ENCODE results near the gene SCN5A.

The SCN5A gene

DNA sequence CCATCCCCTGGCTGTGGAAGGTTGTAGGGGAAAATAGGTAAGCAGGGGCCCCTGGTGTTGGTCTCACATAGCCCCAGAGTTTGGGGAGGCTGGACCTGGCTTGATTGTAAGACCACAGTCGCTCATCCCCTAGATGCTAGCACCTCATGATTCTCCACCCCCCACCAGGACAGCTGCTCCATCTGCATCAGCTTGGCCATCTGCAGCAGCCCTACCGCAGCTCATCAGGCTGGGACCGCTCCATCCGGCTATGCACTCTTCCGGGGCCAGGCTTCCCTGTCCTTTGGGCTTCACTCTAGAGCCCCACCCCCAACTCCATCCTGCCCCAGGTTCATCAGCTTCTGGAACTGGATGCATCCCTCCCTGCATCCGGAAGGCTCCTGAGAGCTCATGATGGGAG is 12.6 kb downstream of the SCN5A start:
- DNase-seq = no peak
- TF ChIP-seq, protein P1, sequence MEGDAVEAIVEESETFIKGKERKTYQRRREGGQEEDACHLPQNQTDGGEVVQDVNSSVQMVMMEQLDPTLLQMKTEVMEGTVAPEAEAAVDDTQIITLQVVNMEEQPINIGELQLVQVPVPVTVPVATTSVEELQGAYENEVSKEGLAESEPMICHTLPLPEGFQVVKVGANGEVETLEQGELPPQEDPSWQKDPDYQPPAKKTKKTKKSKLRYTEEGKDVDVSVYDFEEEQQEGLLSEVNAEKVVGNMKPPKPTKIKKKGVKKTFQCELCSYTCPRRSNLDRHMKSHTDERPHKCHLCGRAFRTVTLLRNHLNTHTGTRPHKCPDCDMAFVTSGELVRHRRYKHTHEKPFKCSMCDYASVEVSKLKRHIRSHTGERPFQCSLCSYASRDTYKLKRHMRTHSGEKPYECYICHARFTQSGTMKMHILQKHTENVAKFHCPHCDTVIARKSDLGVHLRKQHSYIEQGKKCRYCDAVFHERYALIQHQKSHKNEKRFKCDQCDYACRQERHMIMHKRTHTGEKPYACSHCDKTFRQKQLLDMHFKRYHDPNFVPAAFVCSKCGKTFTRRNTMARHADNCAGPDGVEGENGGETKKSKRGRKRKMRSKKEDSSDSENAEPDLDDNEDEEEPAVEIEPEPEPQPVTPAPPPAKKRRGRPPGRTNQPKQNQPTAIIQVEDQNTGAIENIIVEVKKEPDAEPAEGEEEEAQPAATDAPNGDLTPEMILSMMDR (IDR thresholded peaks at IDR 0.05; ENCODE audit: low read depth, low read length) = no peak
- Histone ChIP-seq H3K4me3 (ENCODE audit: low read depth, low read length) (no peak overlapping the region), H3K27ac (no peak overlapping the region), H3K36me3 (no peaks in the 10 kb centered on the region), H3K9me3 (ENCODE audit: severe bottlenecking) (no peaks in the 10 kb centered on the region), H3K27me3 (ENCODE audit: insufficient read depth, low read depth, severe bottlenecking) (peaks cover 8% of the 10 kb centered on the region)

DNA sequence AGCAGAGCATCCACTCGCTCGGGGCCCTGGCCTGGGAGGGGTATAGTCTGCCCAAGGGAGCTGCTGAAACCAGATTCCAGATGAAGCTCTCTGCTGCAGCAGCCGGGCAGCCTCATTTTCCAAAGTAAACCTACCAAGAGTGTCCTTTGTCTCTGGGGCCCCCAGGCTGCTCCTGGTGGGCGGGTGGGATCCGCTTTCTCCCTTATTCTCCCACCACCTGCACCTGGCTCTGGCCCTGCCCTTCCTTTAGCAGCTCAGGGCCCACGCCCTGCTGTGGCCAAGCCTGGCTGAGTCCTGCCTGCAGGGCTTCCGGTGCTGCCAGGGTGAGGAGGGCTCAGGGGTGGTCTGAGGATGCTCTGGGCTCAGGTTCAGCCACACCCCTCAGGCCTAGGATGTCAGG is 13.0 kb downstream of the SCN5A start:
- H3K9me3 ChIP-seq (ENCODE audit: severe bottlenecking) = no peaks in the 10 kb centered on the region
- peaks cover 8% of the 10 kb centered on the region for H3K27me3 ChIP-seq (ENCODE audit: insufficient read depth, low read depth, severe bottlenecking)
- TF ChIP-seq, protein P1 (IDR thresholded peaks at IDR 0.05; ENCODE audit: low read depth, low read length) = no peak
- H3K27ac ChIP-seq = no peak overlapping the region
- no peaks in the 10 kb centered on the region for H3K36me3 ChIP-seq
- no peak overlapping the region for H3K4me3 ChIP-seq (ENCODE audit: low read depth, low read length)
- no peak for DNase-seq

DNA sequence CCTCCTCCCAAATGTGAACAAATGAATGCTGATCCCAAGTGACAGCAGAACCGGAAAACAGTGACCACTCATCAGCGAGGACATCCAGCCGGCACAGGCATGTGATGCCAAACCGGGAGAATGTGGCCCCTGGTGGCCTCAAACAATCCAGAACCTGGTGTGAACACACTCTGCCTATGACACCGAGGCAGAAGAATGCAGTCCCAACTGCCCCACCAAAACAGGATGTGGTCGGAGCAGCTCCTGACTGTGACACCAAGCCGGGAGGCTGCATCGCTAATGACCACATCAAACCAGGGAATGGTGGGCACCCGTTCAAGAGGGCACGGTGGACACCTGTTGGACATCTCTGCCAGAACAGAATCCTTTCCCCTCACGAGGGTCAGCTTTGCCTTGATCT is 15.4 kb downstream of the SCN5A start:
- DNase-seq = no peak
- no peak overlapping the region for H3K27ac ChIP-seq
- H3K36me3 ChIP-seq = no peaks in the 10 kb centered on the region
- H3K27me3 ChIP-seq (ENCODE audit: insufficient read depth, low read depth, severe bottlenecking) = peaks cover 3% of the 10 kb centered on the region
- TF ChIP-seq, protein P1 (IDR thresholded peaks at IDR 0.05; ENCODE audit: low read depth, low read length) = no peak
- H3K9me3 ChIP-seq (ENCODE audit: severe bottlenecking) = no peaks in the 10 kb centered on the region
- no peak overlapping the region for H3K4me3 ChIP-seq (ENCODE audit: low read depth, low read length)

DNA sequence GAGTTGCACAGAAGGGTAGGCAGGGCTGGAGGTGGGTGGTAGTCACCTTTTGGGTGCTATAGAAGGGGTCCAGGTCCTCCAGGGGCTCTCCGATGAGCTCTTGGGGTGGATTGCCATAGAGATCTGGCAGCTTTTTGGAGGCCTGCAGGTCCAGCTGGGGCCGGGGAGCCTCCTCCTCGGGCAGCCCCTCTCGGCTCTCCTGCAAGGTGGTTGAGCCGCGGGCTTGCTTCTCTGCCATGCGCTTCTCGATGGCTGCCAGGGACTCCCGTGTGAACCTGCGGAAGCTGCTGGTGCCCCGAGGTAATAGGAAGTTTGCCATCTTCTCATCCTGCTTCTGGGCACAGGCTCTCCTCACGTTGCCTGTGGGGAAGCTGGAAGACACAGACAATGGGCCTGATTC is 16.5 kb downstream of the SCN5A start:
- no peaks in the 10 kb centered on the region for H3K27me3 ChIP-seq (ENCODE audit: insufficient read depth, low read depth, severe bottlenecking)
- TF ChIP-seq, protein P1 (IDR thresholded peaks at IDR 0.05; ENCODE audit: low read depth, low read length) = no peak
- no peak overlapping the region for H3K27ac ChIP-seq
- H3K36me3 ChIP-seq = no peaks in the 10 kb centered on the region
- no peaks in the 10 kb centered on the region for H3K9me3 ChIP-seq (ENCODE audit: severe bottlenecking)
- no peak for DNase-seq
- H3K4me3 ChIP-seq (ENCODE audit: low read depth, low read length) = no peak overlapping the region

DNA sequence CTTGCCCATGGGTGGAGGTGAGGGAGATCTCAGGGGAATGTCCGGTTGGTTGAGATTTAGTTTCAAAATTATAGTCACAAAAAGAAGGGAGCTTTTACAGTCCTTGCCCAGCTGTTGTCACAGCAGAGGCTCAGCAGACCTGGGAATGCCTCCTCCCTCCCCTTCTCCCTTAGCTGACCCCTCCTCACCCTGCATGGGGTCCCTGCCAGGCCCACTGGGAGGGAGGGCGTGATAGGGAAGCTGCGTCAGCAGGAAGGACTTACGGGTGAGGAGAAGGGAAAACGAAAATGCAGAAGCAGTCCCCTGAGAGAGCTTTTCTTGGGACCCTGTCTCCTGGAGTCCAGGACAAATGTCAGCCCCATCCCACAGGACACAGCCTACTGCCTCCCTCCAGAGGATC is 18.9 kb downstream of the SCN5A start:
- H3K27me3 ChIP-seq (ENCODE audit: insufficient read depth, low read depth, severe bottlenecking) = no peaks in the 10 kb centered on the region
- DNase-seq = no peak
- TF ChIP-seq, protein P1 (IDR thresholded peaks at IDR 0.05; ENCODE audit: low read depth, low read length) = no peak
- H3K27ac ChIP-seq = no peak overlapping the region
- H3K36me3 ChIP-seq = no peaks in the 10 kb centered on the region
- no peak overlapping the region for H3K4me3 ChIP-seq (ENCODE audit: low read depth, low read length)
- no peaks in the 10 kb centered on the region for H3K9me3 ChIP-seq (ENCODE audit: severe bottlenecking)

DNA sequence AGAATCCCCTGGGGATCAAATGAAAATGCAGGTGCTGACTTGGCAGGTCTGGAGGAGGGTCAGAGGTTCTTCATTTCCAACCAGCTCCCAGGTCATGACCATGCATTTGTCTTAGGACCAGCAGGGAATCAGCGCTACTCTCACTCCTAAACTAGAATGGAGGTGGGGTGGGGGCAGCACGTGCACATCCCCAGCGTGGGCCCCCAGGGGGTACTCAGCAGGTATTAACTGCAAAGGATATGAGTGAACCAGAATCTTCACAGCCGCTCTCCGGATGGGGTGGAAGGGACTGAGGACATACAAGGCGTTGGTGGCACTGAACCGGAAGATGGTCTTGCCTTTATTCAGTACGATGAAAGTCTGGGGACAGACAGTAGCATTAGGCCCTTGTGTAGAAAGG is 19.4 kb downstream of the SCN5A start:
- Histone ChIP-seq H3K9me3 (ENCODE audit: severe bottlenecking) (no peaks in the 10 kb centered on the region), H3K27me3 (ENCODE audit: insufficient read depth, low read depth, severe bottlenecking) (no peaks in the 10 kb centered on the region), H3K36me3 (no peaks in the 10 kb centered on the region), H3K27ac (no peak overlapping the region), H3K4me3 (ENCODE audit: low read depth, low read length) (no peak overlapping the region)
- TF ChIP-seq, protein P1 (IDR thresholded peaks at IDR 0.05; ENCODE audit: low read depth, low read length) = no peak
- no peak for DNase-seq
